H9 (cell line): ENCODE measurements around the gene SERPINA3. TPM values are rescaled to one million over a fixed set of nuclear protein-coding genes. Genes with fewer than 3 reads are reported as not detected.
A peak's percentile ranks its signal among the peaks of the same experiment; 100 is the strongest.

Experiments used
- DNase-seq: peaks from one replicate; pipeline ENCODE4 v3.0.0-alpha.2; 2017
- H2AFZ ChIP-seq: one replicate; pipeline ENCODE4 v1.6.1; 2013; ENCODE audit warnings: mild to moderate bottlenecking, low read length, control low read depth, moderate library complexity
- H2AK5ac ChIP-seq: 2 replicates; pipeline ENCODE4 v1.6.1; 2013; ENCODE audit warnings: low read length, control low read depth, mixed read lengths; ENCODE audit not compliant: insufficient read length
- H2BK120ac ChIP-seq: one replicate; pipeline ENCODE4 v1.6.1; 2013; ENCODE audit warnings: low read depth, mild to moderate bottlenecking, low read length, control low read depth, inconsistent platforms; ENCODE audit not compliant: poor library complexity, severe bottlenecking
- H2BK12ac ChIP-seq: 2 replicates; pipeline ENCODE4 v1.6.1; 2013; ENCODE audit warnings: low read length, control low read depth, mixed read lengths, low read depth; ENCODE audit not compliant: insufficient read length
- H2BK15ac ChIP-seq: 2 replicates; pipeline ENCODE4 v1.6.1; 2013; ENCODE audit warnings: low read depth, low read length, control low read depth
- H2BK20ac ChIP-seq: one replicate; pipeline ENCODE4 v1.6.1; 2013; ENCODE audit warnings: low read depth, mild to moderate bottlenecking, low read length, control low read depth, inconsistent platforms; ENCODE audit not compliant: poor library complexity, severe bottlenecking
- H2BK5ac ChIP-seq: 2 replicates; pipeline ENCODE4 v1.6.1; 2013; ENCODE audit warnings: low read length, control low read depth, mixed read lengths; ENCODE audit not compliant: insufficient read length
- H3K14ac ChIP-seq: 2 replicates; pipeline ENCODE4 v1.6.1; 2013; ENCODE audit warnings: low read length, control low read depth; ENCODE audit not compliant: insufficient read depth
- H3K18ac ChIP-seq: 2 replicates; pipeline ENCODE4 v1.6.1; 2013; ENCODE audit warnings: low read depth, mild to moderate bottlenecking, mixed read lengths, low read length, control low read depth; ENCODE audit not compliant: insufficient read length
- H3K23ac ChIP-seq: 2 replicates; pipeline ENCODE4 v1.6.1; 2013; ENCODE audit warnings: low read length, control low read depth, mixed read lengths, low read depth; ENCODE audit not compliant: insufficient read length
- H3K23me2 ChIP-seq: 2 replicates; pipeline ENCODE4 v1.6.1; 2013; ENCODE audit warnings: low read depth, mild to moderate bottlenecking, mixed read lengths, low read length, control low read depth; ENCODE audit not compliant: insufficient read length, poor library complexity, severe bottlenecking
- H3K27ac ChIP-seq: 2 replicates; pipeline ENCODE4 v1.5.1; 2013; ENCODE audit warnings: low read length, control low read depth, mixed read lengths, low read depth; ENCODE audit not compliant: insufficient read length
- H3K27me3 ChIP-seq: 2 replicates; pipeline ENCODE4 v1.6.1; 2013; ENCODE audit warnings: low read length, control low read depth, inconsistent platforms; ENCODE audit not compliant: insufficient read depth
- H3K4ac ChIP-seq: 2 replicates; pipeline ENCODE4 v1.6.1; 2013; ENCODE audit warnings: low read depth, mild to moderate bottlenecking, control low read depth, inconsistent platforms, low read length, moderate library complexity
- H3K4me1 ChIP-seq: 2 replicates; pipeline ENCODE4 v1.6.1; 2013; ENCODE audit warnings: low read length, control low read depth, inconsistent platforms; ENCODE audit not compliant: insufficient read depth
- H3K4me2 ChIP-seq: 2 replicates; pipeline ENCODE4 v1.6.1; 2013; ENCODE audit warnings: low read length, control low read depth, mixed read lengths; ENCODE audit not compliant: insufficient read length, insufficient read depth
- H3K56ac ChIP-seq: 2 replicates; pipeline ENCODE4 v1.6.1; 2013; ENCODE audit warnings: low read depth, mild to moderate bottlenecking, mixed read lengths, low read length, control low read depth; ENCODE audit not compliant: insufficient read length
- H3K79me1 ChIP-seq: 2 replicates; pipeline ENCODE4 v1.6.1; 2013; ENCODE audit warnings: low read depth, mild to moderate bottlenecking, moderate library complexity, low read length, control low read depth, inconsistent platforms; ENCODE audit not compliant: insufficient read depth, poor library complexity, severe bottlenecking
- H3K79me2 ChIP-seq: 2 replicates; pipeline ENCODE4 v1.6.1; 2013; ENCODE audit warnings: low read length, control low read depth, inconsistent platforms; ENCODE audit not compliant: insufficient read depth
- H3K9ac ChIP-seq: 2 replicates; pipeline ENCODE4 v1.6.1; 2013; ENCODE audit warnings: low read length, control low read depth, mixed read lengths; ENCODE audit not compliant: insufficient read length; ENCODE audit errors: extremely low read depth
- H3K9me3 ChIP-seq: one replicate; pipeline ENCODE4 v1.6.1; 2013; ENCODE audit warnings: low read depth, low read length, inconsistent platforms; ENCODE audit not compliant: control insufficient read depth
- H3T11ph ChIP-seq: one replicate; pipeline ENCODE4 v1.6.1; 2013; ENCODE audit warnings: mild to moderate bottlenecking, low read length, control low read depth, inconsistent platforms
- H4K20me1 ChIP-seq: one replicate; pipeline ENCODE4 v1.6.1; 2013; ENCODE audit not compliant: control insufficient read depth, insufficient read length, insufficient read depth
- H4K5ac ChIP-seq: 2 replicates; pipeline ENCODE4 v1.6.1; 2013; ENCODE audit warnings: low read depth, mild to moderate bottlenecking, mixed read lengths, low read length, control low read depth; ENCODE audit not compliant: insufficient read length
- H4K8ac ChIP-seq: replicated peaks from 2 replicates; pipeline ENCODE4 v1.6.1; 2013; ENCODE audit warnings: low read length, control low read depth, mixed read lengths, low read depth; ENCODE audit not compliant: insufficient read length
- H4K91ac ChIP-seq: 2 replicates; pipeline ENCODE4 v1.6.1; 2013; ENCODE audit warnings: low read depth, mild to moderate bottlenecking, moderate library complexity, mixed read lengths, low read length, control low read depth; ENCODE audit not compliant: insufficient read length
- H3K27ac Mint-ChIP-seq, 3 experiments: 2 replicates in 2 of 3; 3 replicates in 1 of 3; pipeline ENCODE4 v1.8.0; 2020 to 2021; ENCODE audit warnings: mixed read lengths in 3 of 3, mild to moderate bottlenecking in 1 of 3, moderate library complexity in 1 of 3
- H3K27me3 Mint-ChIP-seq: 2 replicates; pipeline ENCODE4 v1.8.0; 2021; ENCODE audit warnings: low read depth, mild to moderate bottlenecking, moderate library complexity, mixed read lengths
- H3K36me3 Mint-ChIP-seq, 3 experiments: 2 replicates in 2 of 3; 3 replicates in 1 of 3; pipeline ENCODE4 v1.8.0; 2020 to 2021; ENCODE audit warnings: low read depth in 3 of 3, mixed read lengths in 3 of 3; ENCODE audit not compliant: insufficient read depth in 1 of 3
- H3K4me1 Mint-ChIP-seq, 2 experiments: 2 replicates each; pipeline ENCODE4 v1.8.0; 2020; ENCODE audit warnings: mixed read lengths in 2 of 2
- H3K4me3 Mint-ChIP-seq, 2 experiments: 2 replicates in 1 of 2; 3 replicates in 1 of 2; pipeline ENCODE4 v1.8.0; 2020 to 2021; ENCODE audit warnings: mild to moderate bottlenecking in 2 of 2, mixed read lengths in 2 of 2, moderate library complexity in 1 of 2
- H3K9me3 Mint-ChIP-seq, 2 experiments: 2 replicates in 1 of 2; 3 replicates in 1 of 2; pipeline ENCODE4 v1.8.0; 2020; ENCODE audit warnings: mild to moderate bottlenecking in 2 of 2, mixed read lengths in 2 of 2, moderate library complexity in 1 of 2
- CTCF ChIP-seq: fragments of 200-600 bp; sonication (generic); conservative IDR thresholded peaks from 3 replicates; pipeline ENCODE4 v1.8.0; 2021; ENCODE audit warnings: antibody characterized with exemption, mild to moderate bottlenecking
- WGBS: extraction: QIAGEN DNeasy Blood & Tissue Kit; methylation state at CpG from one replicate; pipeline ENCODE4 v1.1.7; 2013; ENCODE audit warnings: missing lambda C conversion rate, low lambda C conversion rate, mixed read lengths; ENCODE audit not compliant: insufficient read length; ENCODE audit errors: extremely low coverage; 5-methylcytosine and 5-hydroxymethylcytosine counted together
- total RNA-seq: library from RNA; stranded (reverse); gene quantifications from 2 replicates; pipeline ENCODE4 v1.2.1, GENCODE V29; 2021

SERPINA3 gene
- total RNA-seq, 1 experiment from 2014 or later, result not detected

GRCh38 chr14:94638961-94639817 lies 27.0 kb downstream of the SERPINA3 start:
- no peaks in the 10 kb centered on the region for H3K23me2 ChIP-seq
- no peak overlapping the region for H4K5ac ChIP-seq
- H3K27ac ChIP-seq, result no peak overlapping the region
- H3K23ac ChIP-seq, result no peak overlapping the region
- no peak overlapping the region for H3K9ac ChIP-seq
- no peak overlapping the region for H3K14ac ChIP-seq
- no peak overlapping the region for H3K18ac ChIP-seq
- no CpG with 5 or more reads among the region's 11 CpGs for WGBS
- H3K79me1 ChIP-seq, result no peaks in the 10 kb centered on the region
- no peak overlapping the region for H2BK120ac ChIP-seq
- no peak overlapping the region for H3T11ph ChIP-seq
- no peaks in the 10 kb centered on the region; a peak in 1 of 5 replicates for H3K9me3 Mint-ChIP-seq
- H4K20me1 ChIP-seq, result no peaks in the 10 kb centered on the region
- H3K27ac Mint-ChIP-seq, result peak overlapping the region in 2 of 3 experiments; percentile 21 to 70; a peak in 3 of 7 replicates
- H3K27me3 Mint-ChIP-seq, result peaks cover 3% of the 10 kb centered on the region; the same call in 1 of the 2 replicates
- H4K91ac ChIP-seq, result no peak overlapping the region
- no peak for DNase-seq
- H4K8ac ChIP-seq, result no peak overlapping the region
- H2BK20ac ChIP-seq, result no peak overlapping the region
- H3K4me3 Mint-ChIP-seq, result no peak overlapping the region
- H3K4me1 ChIP-seq, result no peaks in the 10 kb centered on the region
- no peak overlapping the region for H2BK5ac ChIP-seq
- H2BK12ac ChIP-seq, result no peak overlapping the region
- H3K4me2 ChIP-seq, result no peak overlapping the region
- no peaks in the 10 kb centered on the region for H3K9me3 ChIP-seq
- no peak overlapping the region for H3K4ac ChIP-seq
- H3K79me2 ChIP-seq, result no peaks in the 10 kb centered on the region
- H3K4me1 Mint-ChIP-seq, result peaks cover 3% of the 10 kb centered on the region in 2 experiments; a peak in 1 of 4 replicates
- no peaks in the 10 kb centered on the region for H3K36me3 Mint-ChIP-seq
- no peaks in the 10 kb centered on the region for H3K27me3 ChIP-seq
- H2BK15ac ChIP-seq, result no peak overlapping the region
- TF ChIP-seq CTCF, result no peak
- H3K56ac ChIP-seq, result no peak overlapping the region
- no peak overlapping the region for H2AFZ ChIP-seq
- H2AK5ac ChIP-seq, result no peak overlapping the region
